GM18873 (cell line): ENCODE data around the gene SON.
"Not testable (repeated sequence)": the region's sequence is repeated elsewhere in the genome, so short reads cannot be mapped to it uniquely, and the experiment has no call there.

ENCODE experiments used
- ATAC-seq: cut with Tn5 transposase; IDR thresholded peaks from one replicate; pipeline ENCODE4 v1.9.1; 2021; ENCODE audit warnings: mild to moderate bottlenecking, moderate library complexity, moderate number of reproducible peaks; ENCODE audit not compliant: unreplicated experiment, low FRiP score

Gene SON

DNA sequence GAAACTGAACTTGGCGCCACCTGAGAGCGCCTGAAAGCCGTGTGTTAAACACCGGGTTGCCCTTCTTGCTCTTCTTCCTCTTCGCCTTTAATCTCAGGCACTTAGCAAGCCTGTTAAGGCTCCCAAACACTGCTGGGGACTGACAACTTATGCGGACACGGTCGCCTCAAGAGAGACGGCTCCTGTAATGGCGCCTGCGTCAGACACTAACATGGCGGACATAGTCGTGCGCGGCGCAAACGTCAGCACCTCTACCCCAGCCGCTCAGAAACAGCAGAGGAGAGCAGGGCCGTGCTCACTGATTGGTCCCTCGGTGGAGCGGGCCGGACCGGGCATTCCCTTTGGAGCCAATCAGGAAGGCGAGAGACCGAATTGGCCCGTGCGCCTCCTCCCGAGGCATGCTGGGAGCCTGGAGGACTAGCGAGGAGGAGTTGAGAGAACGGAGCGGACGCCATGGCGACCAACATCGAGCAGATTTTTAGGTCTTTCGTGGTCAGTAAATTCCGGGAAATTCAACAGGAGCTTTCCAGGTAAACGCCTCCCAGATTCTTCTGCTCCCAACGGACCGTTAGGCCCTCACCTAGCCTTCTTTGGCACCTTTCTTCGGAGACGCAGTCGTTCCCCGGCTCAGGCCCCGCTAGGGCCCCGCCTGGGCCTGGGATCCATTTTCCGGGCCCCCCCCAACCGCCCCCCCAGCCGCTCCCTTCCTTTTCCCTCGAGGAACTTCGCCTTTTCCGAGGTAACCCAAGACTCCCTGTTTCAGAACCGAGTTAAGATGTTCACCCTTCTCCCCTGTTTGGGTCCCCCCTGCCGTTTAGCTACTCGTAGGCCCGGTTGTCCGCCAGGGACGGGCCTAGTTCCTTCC is at the start of gene SON:
SON (plus strand) TSS at position 399 of the 865 bp plus-strand sequence; CDS start at position 454, 55 bp downstream.
- peak; percentile 89 for ATAC-seq

- no peak for ATAC-seq
These were observed 49.1 kb upstream of the SON start for GRCh38 chr21:33493756-33494155.

GRCh38 chr21:33495743-33496142 is 47.1 kb upstream of the SON start:
- ATAC-seq, result no peak

DNA sequence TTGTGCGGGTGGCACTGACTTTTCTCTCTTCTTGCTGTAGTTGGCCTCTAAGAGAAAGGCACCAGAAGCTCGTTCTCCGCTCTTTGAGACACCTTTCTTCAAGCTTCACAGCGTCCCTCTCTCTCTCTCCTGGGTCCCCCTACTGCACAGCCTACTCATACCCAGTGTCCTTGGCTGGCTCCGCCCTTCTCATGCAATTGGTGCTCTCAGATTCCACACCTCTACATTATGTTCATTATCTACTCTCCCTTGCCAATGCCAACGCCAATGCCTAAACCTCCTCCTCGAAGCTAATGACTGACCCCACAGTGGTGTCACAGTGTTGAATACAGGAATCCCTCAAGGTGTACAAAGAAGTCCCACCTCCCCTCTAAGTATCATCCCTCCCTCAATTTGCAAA is 46.5 kb upstream of the SON start:
- no peak for ATAC-seq

DNA sequence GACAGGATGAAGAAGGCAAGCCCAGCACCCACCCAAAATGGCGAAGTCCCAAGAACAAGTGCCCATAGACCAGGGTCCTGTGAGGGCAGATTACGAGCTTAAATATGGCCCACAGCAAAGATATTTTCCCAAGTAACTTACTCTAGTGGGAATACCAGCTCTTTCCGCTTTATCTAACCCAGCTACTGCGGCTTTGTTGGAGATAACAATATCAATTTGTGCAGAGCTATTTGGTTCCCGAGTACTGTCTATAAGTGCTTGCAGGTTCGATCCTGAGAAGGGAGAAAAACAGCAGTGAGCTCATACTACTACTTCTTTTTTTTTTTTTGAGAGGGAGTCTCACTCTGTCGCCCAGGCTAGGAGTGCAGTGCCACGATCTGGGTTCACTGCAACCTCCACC is 37.0 kb upstream of the SON start:
- no peak for ATAC-seq

DNA sequence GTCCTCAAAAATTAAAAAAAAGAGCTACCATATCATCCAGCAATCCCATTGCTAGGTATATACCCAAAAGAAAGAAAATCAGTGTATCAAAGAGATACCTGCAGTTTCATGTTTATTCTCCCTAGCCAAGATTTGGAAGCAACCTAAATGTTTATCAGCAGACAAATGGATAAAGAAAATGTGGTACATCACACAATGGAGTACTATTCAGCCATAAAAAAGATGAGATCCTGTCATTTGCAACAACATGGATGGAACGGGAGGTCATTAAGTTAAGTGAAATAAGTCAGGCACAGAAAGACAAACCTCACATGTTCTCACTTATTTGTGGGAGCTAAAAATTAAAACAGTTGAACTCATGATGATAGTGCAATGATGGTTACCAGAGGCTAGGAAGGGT is 35.8 kb upstream of the SON start:
- not testable (repeated sequence) for ATAC-seq

DNA sequence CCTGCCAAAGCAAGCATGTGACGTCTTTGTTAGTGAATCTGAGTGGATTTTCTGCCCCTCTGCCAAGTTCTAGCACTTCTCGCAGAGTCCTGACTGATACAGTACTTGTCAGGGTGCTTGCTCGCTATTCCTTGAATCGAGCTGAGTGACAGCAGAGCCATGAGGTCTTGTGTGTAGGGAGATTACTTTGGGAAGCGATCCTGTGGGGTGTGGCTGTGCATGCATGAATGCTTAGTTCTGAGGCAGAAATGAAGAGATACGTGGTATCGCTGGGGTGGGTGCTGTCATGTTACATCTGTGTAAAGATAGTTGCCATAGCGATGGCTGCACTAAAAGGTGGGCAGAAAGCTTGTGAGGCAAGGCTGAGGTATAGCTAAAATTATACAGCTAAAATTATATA is 32.0 kb upstream of the SON start:
- ATAC-seq, result no peak

DNA sequence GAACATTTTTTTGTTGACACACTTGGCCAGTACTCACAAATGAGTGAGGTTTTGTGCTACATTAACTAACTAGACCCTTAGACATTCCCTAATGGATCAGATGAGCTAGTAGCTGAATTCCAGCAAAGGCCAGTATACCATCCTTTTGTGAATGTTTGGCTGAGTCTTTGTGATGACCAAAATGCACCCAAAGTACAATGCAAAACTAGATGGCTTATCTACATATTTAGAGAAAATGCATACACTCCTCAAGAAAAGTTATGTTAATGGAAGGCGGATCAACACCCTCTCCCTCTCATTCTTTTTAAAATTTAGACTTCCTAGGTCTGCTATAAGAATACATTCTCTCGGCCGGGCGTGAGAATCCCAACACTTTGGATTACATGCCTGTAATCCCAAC is 31.2 kb upstream of the SON start:
- no peak for ATAC-seq

DNA sequence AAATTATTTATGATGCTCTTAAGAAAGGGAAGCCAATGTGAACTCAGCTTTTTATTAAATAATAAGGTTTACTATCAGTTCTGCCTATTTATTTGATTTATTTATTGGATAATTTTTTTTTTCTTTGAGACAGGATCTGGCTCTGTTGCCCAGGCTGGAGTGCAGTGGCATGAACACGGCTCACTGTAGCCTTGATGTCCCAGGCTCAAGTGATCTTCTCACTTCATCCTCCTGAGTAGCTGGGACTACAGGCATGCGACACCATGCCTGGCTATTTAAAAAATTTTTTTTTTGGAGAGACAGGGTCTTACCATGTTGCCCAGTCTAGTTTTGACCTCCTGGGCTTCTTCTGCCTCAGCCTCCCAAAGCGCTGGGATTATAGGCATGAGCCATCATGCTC is 30.4 kb upstream of the SON start:
- no peak for ATAC-seq

DNA sequence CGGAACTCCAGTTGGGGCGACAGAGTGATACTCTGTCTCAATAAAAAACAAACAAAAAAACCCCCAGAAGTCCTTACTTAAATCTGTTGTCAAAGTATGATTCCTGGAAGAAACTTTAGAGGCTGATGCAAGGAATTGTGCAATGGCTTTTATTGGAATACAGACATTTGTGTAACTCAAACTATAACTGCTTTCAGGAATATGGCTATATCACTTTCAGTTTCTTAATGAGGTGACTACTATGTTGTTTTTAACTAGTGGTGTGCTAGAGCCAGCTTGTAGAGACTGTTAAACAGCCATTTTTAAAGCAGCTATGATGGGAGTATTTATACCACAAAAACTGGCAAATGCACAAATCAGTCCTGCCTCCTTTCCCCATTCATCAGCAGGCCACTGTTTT is 28.6 kb upstream of the SON start:
- ATAC-seq, result no peak

DNA sequence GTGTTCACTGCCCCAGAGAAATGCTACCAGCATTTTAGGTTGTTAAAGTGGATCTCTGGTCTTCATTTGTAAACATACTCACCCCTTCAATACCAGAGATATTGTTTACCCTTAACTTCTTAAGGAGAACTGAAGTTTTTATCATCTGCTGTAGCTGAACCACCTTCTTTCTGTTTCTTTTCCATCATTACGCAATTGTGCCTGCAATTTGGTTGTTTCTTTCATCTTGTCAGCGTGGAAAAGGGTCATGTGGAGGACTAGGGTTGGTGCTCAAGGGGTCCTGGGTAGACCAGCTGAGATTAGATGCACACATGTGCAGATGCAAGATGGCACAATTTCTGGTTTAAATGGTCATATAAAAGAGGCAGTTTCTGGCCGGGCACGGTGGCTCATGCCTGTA is 23.9 kb upstream of the SON start:
- no peak for ATAC-seq

DNA sequence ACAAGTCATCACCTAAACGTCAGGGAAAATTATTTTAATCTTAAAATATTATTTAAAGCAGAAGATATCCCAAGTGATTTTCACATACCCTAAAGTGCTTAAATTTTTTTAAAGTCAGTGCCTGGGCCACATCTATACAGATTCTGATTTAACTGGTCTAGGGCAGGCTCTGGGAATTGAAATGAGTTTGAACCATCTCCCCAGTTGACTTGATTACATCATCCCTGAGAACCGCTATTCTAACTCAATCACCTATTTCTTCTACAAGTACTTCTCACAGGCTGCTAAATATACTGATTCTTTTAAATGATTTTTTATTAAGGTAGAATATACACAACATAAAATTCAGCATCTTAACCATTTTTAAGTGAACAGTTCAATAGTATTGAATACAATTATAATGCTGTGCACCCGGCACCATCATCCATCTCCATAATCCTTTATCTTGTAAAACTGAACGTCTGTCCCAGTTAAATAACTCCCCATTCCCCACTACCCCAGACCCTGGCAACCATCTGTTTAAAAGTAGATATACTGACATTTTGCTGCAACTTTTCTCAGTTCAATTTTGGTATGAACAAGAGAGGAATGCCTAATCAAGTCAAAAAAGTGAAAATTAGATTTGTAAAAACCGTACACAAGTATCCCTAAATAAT is 20.4 kb upstream of the SON start:
- ATAC-seq, result no peak

DNA sequence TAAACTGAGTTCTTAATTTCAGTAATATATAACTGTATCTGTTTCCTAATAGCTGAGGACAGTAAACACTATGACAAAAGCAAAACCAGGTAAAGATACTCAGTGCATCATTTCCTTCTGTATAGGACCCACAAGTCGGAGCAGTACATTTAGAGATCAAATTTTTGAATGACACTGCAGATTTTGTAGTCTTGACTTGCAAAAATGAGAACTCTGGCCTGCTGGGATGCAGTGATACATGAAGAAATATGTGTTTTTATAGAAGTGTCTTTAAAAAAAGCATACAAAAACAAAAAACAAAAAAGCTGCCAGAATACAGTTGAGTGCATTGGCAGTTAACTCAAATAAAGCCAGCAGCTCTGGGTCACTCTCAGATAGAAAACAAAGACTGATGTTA is 19.9 kb upstream of the SON start:
- no peak for ATAC-seq

DNA sequence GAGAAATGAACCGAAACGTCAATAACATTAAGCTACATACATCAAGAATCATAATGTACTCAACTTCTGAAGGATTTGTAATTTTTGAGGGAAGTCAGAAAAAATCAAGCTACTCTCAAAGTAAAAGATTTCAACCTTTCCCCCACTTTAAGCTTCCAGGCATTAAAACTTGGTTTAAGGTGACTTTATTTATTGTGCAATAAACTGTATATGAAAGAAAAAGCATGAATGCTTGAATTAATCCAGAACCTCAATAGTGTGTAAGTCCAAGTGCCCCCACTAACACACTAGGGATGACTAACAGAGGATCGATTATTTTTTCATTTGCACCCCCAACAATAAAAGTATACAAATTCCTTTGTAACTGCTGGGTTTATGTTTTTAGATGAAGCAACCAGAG is 11.8 kb upstream of the SON start:
- no peak for ATAC-seq

DNA sequence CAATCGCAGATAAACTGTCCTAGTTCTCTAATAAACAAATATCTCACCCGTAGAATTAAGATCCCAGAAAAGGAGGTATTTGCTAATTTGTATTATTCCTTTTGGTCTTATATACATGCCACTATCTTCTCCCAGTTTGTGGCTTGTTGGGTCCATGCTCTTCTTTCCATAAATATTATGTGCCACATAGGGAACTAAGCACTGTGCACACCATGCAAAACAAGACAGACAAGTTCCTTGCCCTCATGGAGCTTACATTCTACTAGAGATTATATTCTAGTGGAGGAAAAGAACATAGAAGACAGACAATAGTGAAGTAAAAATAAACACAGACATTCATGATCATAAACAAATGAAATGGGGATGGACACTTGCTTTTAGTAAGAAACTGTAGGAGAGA is 5.6 kb upstream of the SON start:
- ATAC-seq, result no peak

DNA sequence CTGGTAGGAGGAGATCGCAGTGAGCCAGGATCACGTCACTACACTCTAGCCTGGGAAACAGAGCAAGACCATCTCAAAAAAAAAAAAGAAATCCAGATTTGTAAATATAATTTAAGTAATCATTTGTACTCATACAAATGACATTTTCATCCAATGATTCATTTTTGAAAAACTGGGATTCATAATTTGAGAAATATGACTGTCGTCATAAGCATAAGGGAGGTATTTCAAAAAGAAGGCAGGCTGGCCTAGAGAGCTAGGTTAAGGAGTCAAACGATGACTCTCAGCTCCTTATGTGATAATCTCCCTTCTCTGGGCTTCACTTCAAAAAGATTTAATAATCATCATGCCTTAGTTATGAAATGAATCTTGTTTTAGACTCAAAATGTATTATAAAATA is 3.2 kb upstream of the SON start:
- no peak for ATAC-seq

- no peak for ATAC-seq
These were observed 2.1 kb upstream of the SON start for GRCh38 chr21:33540711-33541104.

DNA sequence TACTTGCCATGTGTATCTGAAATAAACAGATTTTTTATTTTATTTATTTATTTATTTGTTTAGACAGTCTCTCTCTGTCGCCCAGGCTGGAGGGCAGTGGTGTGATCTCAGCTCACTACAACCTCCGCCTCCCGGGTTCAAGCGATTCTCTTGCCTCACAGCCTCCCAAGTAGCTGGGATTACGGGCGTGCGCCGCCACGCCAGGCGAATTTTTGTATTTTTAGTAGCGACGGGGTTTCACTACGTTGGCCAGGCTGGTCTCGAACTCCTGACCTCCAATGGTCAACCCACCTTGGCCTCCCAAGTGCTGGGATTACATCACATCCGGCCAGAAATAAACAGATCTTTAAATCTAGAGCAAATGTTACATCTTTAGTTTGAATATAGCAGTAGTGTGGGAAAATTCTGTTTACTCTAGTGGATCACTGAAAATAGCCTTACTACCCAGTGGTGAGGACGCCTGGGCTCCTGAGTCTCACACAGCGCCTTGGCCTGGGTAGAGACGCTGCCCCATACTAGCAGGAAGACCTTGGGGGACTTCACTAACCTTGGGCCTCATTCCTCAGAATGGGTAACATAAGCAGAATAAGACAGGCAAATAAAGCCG is 1.6 kb upstream of the SON start:
- no peak for ATAC-seq

GRCh38 chr21:33541756-33542639 is 840 bp upstream of the SON start, which contains the start of gene GART:
GART (minus strand) TSS chr21:33542117; CDS start chr21:33539315, 2,802 bp downstream.
- ATAC-seq, result peak; percentile 36

- no peak for ATAC-seq
These were observed 779 bp downstream of the SON start for GRCh38 chr21:33543505-33544129.
